NCI-H1436 treated with DMSO at 0.1 percent for 48 hours (cell line): ENCODE results near the gene SCAMP3.
"Not testable (repeated sequence)": the region's sequence is repeated elsewhere in the genome, so short reads cannot be mapped to it uniquely, and the experiment has no call there.

ENCODE experiments used
- DNase-seq: peaks from one replicate; lab custom pipeline; 2025; lab: John Stamatoyannopoulos, UW

Gene SCAMP3

GRCh38 chr1:155227261-155228095 is 34.7 kb downstream of the SCAMP3 start:
- DNase-seq: peak; percentile 97

- DNase-seq: no peak
These were observed 35.3 kb downstream of the SCAMP3 start for GRCh38 chr1:155226910-155227260.

- DNase-seq: peak; percentile 55
These were observed 35.8 kb downstream of the SCAMP3 start for GRCh38 chr1:155226188-155226909.

GRCh38 chr1:155225404-155225759 is 36.8 kb downstream of the SCAMP3 start:
- not testable (repeated sequence) for DNase-seq

GRCh38 chr1:155223047-155223446 is 39.1 kb downstream of the SCAMP3 start:
- DNase-seq: no peak

GRCh38 chr1:155220211-155220965 is 41.8 kb downstream of the SCAMP3 start:
- DNase-seq: not testable (repeated sequence)

- DNase-seq: no peak
These were observed 42.5 kb downstream of the SCAMP3 start for GRCh38 chr1:155219592-155220031.

GRCh38 chr1:155218854-155219591 is 43.1 kb downstream of the SCAMP3 start:
- no peak for DNase-seq

- DNase-seq: not testable (repeated sequence)
These were observed 47.5 kb downstream of the SCAMP3 start for GRCh38 chr1:155214702-155215101.

GRCh38 chr1:155212051-155212440 is 50.1 kb downstream of the SCAMP3 start:
- not testable (repeated sequence) for DNase-seq

- DNase-seq: not testable (repeated sequence)
These were observed 50.6 kb downstream of the SCAMP3 start for GRCh38 chr1:155211381-155212050.

- no peak for DNase-seq
These were observed 51.7 kb downstream of the SCAMP3 start for GRCh38 chr1:155210314-155211104.

GRCh38 chr1:155209312-155209721 is 52.8 kb downstream of the SCAMP3 start:
- DNase-seq: no peak

- DNase-seq: no peak
These were observed 53.4 kb downstream of the SCAMP3 start, which contains the start of gene MTX1 for GRCh38 chr1:155208541-155209311. TSS of gene MTX1 (plus strand) at chr1:155208695. CDS start at chr1:155208805, 110 bp downstream.

GRCh38 chr1:155207806-155208540 is 54.2 kb downstream of the SCAMP3 start, which contains the start of gene THBS3:
TSS of gene THBS3 (minus strand) at chr1:155207897. CDS start at chr1:155207876, 21 bp downstream.
- DNase-seq: no peak

- peak; percentile 45 for DNase-seq
These were observed 55.0 kb downstream of the SCAMP3 start for GRCh38 chr1:155206891-155207805.
